Right atrium auricular region (tissue), 2 donors: ENCODE data around the gene NID2. TPM values are rescaled to one million over a fixed set of nuclear protein-coding genes. Genes with fewer than 3 reads are reported as not detected.

Source experiments
- DNase-seq: peaks from one replicate; pipeline ENCODE4 v3.0.0-alpha.2; 2019; ENCODE audit warnings: low spot score
- H3K27ac ChIP-seq, 2 donors: fragments of 200-600 bp; sonication (generic); 1 replicate in 1 of 2; 2 replicates in 1 of 2; pipeline ENCODE4 v1.5.1; 2016 to 2019
- H3K27me3 ChIP-seq, 2 donors: fragments of 200-600 bp; sonication (generic); one replicate each; pipeline versions ENCODE4 v1.5.1 to v1.6.0; 2017 to 2019
- H3K36me3 ChIP-seq: fragments of 200-600 bp; sonication (generic); one replicate; pipeline ENCODE4 v1.5.1; 2016
- H3K4me1 ChIP-seq, 2 donors: fragments of 200-600 bp; sonication (generic); one replicate each; pipeline versions ENCODE4 v1.5.1 to v1.6.0; 2017 to 2019
- H3K4me3 ChIP-seq, 2 donors: fragments of 200-600 bp; sonication (generic); 1 replicate in 1 of 2; 2 replicates in 1 of 2; pipeline ENCODE4 v1.5.1; 2017 to 2019; ENCODE audit warnings: mild to moderate bottlenecking in 1 of 2, moderate library complexity in 1 of 2
- H3K9me3 ChIP-seq, 2 donors: fragments of 200-600 bp; sonication (generic); one replicate each; pipeline ENCODE4 v1.5.1; 2019
- total RNA-seq, 2 donors: library from RNA; depleted of rRNA; stranded (reverse); fragments of >200 nt; gene quantifications; one replicate each; pipeline ENCODE4 v1.1.0, GENCODE V29; 2016
- TF ChIP-seq, protein P1 (sequence below), 2 donors: fragments of 200-600 bp; sonication (generic); IDR thresholded peaks; one replicate each; pipeline ENCODE4 v1.5.1; 2019; ENCODE audit warnings: antibody characterized with exemption in 2 of 2

The NID2 gene
- total RNA-seq, 2 donors from 2014 or later = 23.0 to 41.2 TPM

DNA sequence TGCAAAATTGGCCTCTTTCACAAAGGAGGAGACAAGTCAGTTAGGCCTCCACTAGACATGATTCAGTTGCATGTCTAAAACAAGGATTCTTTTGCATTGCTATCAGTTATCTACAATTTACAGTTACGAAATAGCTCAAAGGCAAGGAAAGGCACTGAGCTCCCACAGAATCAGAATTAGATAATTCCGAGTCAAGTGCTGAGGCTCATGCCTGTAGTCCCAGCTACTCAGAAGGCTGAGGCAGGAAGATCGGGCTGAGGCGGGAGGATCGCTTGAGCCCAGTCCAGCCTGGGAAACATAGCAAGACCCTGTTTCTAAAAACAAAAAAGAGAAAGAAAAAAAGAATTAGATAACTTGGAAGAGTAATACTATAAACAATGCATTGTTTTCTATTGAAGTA, 91.8 kb downstream of the NID2 start:
- Histone ChIP-seq H3K9me3 (no peaks in the 10 kb centered on the region), H3K4me3 (no peak overlapping the region), H3K36me3 (no peaks in the 10 kb centered on the region), H3K27ac (no peak overlapping the region), H3K4me1 (peaks cover 0 to 10% of the 10 kb centered on the region in 2 donors), H3K27me3 (no peaks in the 10 kb centered on the region)
- no peak for DNase-seq
- TF ChIP-seq, protein P1, sequence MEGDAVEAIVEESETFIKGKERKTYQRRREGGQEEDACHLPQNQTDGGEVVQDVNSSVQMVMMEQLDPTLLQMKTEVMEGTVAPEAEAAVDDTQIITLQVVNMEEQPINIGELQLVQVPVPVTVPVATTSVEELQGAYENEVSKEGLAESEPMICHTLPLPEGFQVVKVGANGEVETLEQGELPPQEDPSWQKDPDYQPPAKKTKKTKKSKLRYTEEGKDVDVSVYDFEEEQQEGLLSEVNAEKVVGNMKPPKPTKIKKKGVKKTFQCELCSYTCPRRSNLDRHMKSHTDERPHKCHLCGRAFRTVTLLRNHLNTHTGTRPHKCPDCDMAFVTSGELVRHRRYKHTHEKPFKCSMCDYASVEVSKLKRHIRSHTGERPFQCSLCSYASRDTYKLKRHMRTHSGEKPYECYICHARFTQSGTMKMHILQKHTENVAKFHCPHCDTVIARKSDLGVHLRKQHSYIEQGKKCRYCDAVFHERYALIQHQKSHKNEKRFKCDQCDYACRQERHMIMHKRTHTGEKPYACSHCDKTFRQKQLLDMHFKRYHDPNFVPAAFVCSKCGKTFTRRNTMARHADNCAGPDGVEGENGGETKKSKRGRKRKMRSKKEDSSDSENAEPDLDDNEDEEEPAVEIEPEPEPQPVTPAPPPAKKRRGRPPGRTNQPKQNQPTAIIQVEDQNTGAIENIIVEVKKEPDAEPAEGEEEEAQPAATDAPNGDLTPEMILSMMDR (IDR thresholded peaks at IDR 0.05) = no peak

DNA sequence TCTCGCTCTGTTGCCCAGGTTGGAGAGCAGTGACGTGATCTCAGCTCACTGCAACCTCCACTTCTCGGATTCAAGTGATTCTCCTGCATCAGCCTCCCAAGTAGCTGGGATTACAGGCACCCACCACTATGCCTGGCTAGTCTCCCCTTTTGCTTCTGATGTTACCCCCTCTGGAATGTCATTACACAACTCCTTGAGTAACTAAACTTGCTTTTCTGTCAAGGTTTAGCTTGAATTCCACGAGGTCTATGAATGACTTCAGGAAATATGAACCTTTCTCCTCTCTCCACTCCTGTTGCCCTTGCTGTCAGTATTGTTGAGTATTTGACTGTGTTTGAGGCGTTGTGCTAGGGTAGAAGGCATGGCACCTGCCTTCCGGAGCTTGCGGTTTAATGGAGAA, 96.3 kb downstream of the NID2 start:
- DNase-seq = no peak
- Histone ChIP-seq H3K27ac (no peak overlapping the region), H3K9me3 (no peaks in the 10 kb centered on the region), H3K4me3 (no peak overlapping the region), H3K4me1 (no peaks in the 10 kb centered on the region), H3K27me3 (no peaks in the 10 kb centered on the region), H3K36me3 (no peaks in the 10 kb centered on the region)
- TF ChIP-seq, protein P1 (IDR thresholded peaks at IDR 0.05) = no peak

DNA sequence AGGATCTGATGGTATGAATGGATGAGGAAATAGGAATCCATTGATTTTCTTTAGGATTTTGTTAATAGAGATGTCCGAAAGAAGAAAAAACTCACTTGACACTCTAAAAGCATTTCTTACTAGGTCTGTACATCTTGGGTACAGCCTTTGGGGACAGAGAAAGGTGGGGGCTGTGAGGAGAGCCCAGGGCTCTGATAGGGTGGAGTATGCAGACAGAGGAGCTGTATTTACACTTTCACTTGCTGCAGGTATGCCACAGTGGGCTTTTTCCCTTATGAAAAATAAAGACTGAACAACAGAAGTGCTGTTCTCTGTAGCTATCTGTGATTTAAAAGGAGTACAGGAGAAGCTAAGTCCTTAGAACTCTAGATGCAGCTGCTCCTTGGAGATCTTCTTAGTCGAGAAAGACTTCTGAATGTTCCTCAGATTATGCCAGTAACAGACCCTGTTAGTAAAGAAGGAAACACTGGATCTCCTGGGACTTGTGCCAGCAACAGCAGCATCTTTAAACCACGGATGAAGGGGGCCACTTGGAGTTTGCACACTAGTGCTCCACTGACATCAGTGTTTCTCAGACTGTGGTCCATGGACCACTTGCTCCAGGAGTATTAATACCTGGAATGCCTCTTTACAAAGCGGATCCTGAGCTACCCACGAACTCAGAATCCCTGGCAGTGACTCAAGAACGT, 98.9 kb downstream of the NID2 start:
- Histone ChIP-seq H3K4me1 (no peaks in the 10 kb centered on the region), H3K27me3 (no peaks in the 10 kb centered on the region), H3K4me3 (no peak overlapping the region)

DNA sequence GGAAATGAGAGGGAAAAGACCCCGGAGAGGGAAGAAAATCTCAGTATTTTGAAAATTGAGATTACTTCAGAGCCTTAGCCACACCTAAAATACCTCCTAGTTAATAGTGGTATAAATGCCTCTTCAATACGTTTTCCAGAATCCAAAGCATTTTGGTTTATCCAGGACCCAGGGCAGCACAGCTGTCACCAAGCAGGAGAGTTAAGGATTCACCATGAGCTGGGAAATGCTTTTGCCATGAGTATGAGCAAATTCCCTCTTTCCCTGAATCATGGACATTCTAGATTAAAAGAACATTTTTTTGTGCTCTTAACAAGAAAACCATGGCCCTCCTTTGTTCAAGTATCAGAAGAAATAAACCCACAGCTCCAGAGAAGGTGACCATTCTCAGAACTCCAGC, 101.3 kb downstream of the NID2 start:
- no peak overlapping the region for H3K27ac ChIP-seq
- H3K9me3 ChIP-seq = no peaks in the 10 kb centered on the region
- H3K36me3 ChIP-seq = no peaks in the 10 kb centered on the region
- H3K4me1 ChIP-seq = no peaks in the 10 kb centered on the region
- no peak overlapping the region for H3K4me3 ChIP-seq
- TF ChIP-seq, protein P1 (IDR thresholded peaks at IDR 0.05) = no peak
- no peak for DNase-seq
- H3K27me3 ChIP-seq = no peaks in the 10 kb centered on the region

More for the DNA sequence above, 98.9 kb downstream of the NID2 start:
- Histone ChIP-seq H3K36me3 (no peaks in the 10 kb centered on the region), H3K27ac (no peak overlapping the region), H3K9me3 (no peaks in the 10 kb centered on the region)
- TF ChIP-seq, protein P1 (IDR thresholded peaks at IDR 0.05) = no peak
- DNase-seq = no peak

DNA sequence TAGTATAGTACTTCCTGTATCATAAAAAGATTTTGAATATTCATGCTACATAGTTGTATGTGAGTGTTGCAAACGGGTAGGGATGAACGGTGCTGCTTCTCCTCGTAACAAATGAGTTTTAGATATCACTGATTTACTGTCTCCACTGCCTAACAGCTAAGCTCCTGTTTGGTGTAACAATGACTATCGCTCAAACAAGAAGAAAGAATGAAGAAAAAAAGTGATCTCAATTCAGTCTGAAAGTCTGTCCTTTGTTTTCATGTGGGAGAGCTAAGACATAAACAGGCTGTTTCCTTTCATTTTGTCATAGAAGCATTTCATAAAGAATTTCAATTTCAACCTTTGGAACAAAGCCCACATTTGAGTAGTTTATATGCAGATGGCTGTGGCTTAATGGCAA, 105.6 kb downstream of the NID2 start:
- Histone ChIP-seq H3K9me3 (peaks cover 0 to 20% of the 10 kb centered on the region in 2 donors), H3K4me3 (peak overlapping the region in 1 of 2 donors; percentile 15), H3K36me3 (no peaks in the 10 kb centered on the region), H3K4me1 (no peaks in the 10 kb centered on the region), H3K27me3 (no peaks in the 10 kb centered on the region), H3K27ac (no peak overlapping the region)
- DNase-seq = no peak
- TF ChIP-seq, protein P1 (IDR thresholded peaks at IDR 0.05) = no peak

DNA sequence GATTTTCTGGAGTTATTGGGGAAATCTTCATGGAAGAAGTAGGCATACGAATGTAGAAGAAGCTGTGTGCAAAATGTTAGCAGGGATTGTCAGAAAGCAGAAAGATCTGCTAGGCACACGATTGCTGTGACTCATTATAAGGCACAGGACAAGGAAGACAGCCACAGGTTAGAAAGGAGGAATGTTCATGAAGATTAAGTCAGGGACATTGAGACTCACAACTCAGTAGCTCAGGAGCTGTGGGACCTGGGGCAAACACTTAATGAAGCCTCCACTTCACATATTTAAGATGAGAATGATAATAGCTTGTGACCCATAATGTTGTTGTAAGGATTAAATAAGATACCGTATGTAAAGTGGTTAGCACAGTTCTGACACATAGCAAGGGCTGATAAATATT, 106.1 kb downstream of the NID2 start:
- H3K4me3 ChIP-seq = no peak overlapping the region
- H3K27ac ChIP-seq = no peak overlapping the region
- peaks cover 0 to 26% of the 10 kb centered on the region in 2 donors for H3K9me3 ChIP-seq
- no peaks in the 10 kb centered on the region for H3K36me3 ChIP-seq
- H3K27me3 ChIP-seq = no peaks in the 10 kb centered on the region
- no peaks in the 10 kb centered on the region for H3K4me1 ChIP-seq
- TF ChIP-seq, protein P1 (IDR thresholded peaks at IDR 0.05) = no peak
- DNase-seq = no peak
